NCI-H2081 treated with DMSO at 0.1 percent for 48 hours (cell line): ENCODE results near the gene CASK.

Source experiments
- DNase-seq: peaks from one replicate; lab custom pipeline; 2025; lab: John Stamatoyannopoulos, UW

CASK gene

DNA sequence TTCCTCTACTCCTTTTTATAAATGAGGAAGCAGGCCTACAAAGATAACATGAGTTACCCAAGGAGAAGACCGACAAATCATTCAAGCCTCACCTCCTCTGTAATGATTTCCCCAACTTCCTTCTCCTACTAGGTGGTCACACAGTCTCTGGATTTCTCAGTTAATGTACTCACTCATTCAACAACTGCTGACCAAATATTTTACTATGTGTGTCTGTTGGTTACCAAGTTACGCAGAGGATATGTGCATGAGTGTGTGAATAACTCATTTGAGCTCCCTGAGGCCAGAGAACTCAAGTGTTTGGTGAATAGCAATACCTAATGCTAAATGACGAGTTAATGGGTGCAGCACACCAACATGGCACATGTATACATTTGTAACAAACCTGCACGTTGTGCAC lies 10.4 kb downstream of the CASK start:
- DNase-seq: no peak

DNA sequence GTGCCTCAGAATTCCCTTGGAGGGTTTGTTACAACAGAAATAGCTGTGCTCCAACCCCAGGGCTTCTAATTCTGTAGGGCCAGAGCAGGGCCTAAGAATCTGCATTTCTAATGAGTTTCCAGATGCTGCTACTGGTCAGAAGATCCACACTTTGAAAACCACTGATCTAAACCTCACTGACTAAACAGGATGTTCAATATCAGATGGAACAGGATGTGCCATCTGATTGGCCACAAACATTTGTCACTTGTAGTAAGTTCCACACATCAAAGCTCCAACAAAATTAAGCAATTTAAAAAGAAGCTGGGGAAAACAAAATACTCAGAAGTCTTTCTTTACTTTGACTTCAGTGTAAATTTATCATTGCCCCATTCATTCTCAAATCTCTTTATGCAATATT lies 14.3 kb downstream of the CASK start:
- DNase-seq: no peak

DNA sequence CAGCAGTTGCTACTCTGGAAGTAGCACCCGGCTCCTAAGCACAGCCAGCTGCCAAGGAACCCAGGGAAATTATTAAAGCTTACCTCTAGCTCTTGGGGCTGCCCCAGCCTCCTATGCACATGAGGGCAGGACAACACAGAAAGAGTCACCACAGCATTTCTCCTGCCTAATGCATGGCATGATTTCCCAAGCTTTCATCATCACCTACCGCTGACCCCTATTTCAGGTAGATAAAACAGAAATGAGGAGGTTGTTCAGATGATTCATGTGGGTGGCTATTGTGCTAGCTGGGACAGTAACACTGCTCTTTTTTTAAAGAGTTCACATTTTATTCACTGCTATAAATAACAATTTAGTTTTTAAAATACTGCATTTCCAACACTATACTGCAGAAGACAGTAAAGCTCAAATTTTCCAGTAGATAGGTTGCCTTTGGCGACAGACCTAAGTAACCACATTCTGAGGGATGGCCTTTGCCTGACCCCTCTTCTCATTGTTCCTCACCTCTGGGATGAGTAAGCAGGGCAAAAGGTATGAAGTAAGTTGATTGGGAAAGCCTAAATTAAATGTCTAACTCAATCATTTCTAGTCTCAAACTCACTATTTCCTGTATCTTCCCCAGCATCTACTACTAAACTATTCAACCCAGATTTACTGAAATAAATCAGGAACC lies 16.7 kb downstream of the CASK start:
- no peak for DNase-seq

DNA sequence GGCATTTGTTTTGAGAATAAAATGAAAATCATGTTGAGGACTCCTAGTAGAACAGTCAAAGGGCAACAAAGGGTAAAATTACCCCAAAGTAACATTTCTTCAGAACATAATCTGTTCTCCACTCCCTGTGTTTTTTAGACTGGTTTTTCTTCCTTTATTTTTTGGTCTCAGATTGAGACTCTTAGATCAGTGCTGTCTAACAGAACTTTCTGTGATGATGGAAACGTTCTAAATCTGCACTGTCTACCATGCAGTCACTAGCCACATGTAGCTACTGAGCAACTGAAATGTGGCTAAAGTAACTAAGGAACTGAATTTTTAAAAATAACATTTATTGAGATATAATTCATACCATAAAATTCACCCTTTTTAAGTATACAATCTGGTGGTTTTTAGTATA lies 19.8 kb downstream of the CASK start:
- no peak for DNase-seq

DNA sequence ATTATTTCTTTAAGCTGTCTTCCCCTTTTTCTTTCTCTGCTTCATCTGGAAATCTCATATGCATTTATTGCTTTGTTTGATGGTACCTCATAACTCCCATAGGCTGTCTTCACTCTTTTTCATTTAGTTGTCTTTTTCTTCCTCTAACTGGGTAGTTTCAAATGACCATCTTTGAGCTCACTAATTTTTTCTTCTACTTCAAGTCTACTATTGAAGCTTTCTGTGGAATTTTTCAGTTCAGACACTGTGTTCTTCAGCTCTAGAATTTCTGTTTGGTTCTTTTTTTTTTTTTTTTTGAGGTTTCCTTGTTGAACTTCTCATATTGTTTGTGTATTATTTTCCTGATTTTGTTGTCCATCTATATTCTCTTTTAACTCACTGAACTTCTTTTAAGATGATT lies 23.0 kb downstream of the CASK start:
- DNase-seq: no peak

DNA sequence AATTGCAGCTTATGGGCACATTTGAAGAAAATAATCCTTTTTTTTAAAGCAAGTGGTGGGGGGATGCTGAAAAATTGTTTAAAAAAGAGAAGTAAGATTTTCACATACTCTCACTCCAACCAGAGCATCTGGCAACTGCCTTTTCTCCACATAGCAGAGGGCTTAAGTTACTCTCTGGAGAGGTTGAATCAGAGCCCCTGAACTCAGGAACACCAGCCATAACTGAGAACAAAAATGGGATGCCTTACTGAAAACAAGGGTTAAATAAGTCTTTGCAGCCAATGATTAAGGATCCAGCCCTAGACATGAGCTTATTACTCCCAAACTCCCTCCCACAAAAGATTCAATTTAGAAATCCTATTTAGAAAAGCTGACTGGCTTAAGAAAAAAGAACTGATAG lies 27.5 kb downstream of the CASK start:
- DNase-seq: no peak

DNA sequence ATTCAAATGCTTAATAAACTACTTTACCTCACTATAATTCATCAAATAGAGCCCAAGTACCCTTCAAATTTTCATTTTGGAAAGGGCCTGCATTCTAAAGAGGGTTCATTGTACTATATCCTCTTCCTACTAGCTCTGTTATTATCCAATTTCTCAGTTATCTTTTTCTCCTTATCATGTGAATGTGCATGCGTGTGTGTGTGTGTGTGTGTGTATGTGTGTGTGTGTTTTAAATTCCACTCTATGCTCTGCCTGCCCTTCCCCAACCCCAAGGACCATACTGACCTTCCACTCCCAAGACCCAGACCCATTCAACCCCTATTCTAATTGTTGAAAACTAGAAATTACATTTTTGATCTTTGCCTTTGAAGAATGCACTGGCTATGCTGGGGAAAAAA lies 33.3 kb downstream of the CASK start:
- no peak for DNase-seq

DNA sequence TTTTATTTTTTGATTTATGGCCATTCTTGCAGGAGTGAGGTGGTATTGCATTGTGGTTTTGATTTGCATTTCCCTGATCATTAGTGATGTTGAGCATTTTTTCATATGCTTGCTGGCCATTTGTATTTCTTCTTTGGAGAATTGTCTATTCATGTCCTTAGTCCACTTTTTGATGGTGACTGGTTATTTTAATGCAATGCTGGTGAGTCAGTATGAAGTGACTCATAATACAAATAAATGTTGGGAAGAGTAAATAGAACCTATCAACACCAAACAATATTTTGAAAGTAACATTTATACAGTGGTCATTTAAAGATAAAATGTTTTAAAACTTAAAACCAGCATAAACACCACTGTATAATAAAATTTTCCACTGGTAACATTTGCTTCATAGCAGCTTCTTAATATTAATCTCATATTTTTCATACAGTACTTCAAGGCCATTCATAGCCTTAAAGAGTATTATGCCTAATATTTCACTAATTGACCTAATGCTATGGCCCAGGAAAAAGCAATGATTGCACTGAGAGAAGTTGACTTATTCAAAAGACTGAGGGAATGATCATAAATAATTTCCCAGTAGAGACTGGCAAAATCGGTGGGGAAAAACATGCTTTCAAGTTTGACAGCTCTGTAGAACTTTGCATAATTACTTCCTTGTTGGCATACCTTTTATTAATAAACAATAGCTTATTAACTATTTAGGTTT lies 33.9 kb downstream of the CASK start:
- DNase-seq: no peak

DNA sequence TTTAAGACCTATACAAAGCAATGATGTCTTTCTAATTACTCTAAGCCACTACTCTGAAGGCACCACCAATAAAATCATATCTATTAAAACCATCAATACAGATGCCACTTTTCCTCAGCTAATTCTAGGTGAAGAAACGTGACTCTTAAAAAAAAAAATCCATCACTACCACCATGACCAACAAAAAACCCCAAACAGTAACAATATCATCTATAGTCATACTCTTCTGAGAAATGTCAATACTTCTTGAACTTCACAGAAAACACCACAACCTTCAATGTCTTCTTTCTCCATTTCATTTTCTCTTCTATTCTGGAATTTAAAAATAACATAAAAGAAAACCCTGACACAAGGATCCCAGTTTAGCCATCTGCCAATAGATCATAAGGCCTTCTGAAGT lies 35.7 kb downstream of the CASK start:
- DNase-seq: no peak

DNA sequence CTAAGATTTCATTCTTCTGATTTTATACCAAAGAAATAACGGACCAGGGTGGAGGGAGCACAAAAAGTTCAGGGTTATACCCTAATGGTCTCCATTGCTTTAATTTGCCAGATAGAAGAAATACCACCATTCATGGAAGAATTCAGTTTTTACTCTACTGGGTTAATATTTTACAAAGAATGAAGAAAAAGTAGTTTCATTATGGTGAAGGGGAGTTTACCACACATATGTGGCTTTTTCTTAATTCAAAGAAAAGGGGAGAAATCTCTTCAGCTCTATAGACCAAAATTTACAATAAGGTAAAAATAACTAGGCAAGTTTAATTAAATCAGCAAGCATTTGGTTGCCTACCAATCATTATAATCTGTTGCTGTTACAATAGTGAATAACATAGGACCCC lies 37.6 kb downstream of the CASK start:
- DNase-seq: no peak

DNA sequence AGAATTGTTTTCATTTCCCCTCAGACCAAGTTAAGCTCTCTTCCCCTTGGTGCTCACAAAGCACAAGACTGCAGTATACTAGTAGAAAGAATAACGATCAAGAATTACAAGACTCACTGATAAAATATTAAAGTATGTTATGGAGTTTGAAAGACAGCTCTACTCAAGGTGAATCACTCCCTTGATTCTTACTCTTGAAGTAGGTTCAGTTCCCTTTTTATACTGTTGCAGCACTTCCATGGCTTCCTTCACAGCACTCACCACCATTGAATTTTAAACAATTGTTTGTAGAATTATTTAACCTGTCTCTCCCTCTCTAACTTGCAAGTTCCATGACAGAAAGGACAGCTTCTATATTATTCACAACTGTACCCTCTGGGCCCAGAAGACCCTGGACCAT lies 42.2 kb downstream of the CASK start:
- DNase-seq: no peak

DNA sequence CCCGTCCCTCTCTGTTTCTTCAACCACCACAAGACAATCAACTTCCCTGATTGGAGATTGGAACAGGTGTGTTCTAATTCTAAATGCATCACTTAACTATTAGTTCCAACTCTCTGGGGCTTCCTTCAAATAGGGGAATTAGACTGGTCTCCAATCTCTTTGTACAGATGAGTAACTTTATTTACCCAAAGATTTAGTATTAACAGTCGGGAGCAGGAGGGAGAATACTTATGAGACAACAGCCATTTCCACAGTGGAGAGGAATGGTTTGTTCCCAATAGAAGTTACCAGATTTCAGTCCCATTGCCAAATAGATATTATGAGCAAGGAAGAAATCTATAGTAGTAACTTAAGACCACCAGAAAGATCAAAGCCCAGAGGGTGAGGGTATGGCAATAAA lies 46.2 kb downstream of the CASK start:
- no peak for DNase-seq

DNA sequence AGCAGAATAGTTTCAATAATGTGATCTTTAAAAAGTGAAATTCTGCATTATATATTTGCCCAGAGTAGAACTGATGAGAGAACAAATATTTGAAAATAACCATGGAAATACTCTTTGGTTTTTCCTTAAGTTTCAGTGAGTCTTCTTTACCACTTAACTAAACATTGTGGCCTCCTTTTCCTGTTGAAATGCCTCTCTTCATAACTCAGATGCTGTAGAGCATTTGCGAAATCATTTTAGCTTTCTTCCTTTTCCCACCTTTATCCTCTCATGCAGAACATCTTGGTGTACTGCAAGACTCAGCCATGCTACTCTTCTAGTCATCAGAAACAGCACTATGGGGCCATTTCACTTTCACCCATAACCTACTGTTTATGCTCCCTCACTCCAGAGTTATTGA lies 48.2 kb downstream of the CASK start:
- DNase-seq: no peak

DNA sequence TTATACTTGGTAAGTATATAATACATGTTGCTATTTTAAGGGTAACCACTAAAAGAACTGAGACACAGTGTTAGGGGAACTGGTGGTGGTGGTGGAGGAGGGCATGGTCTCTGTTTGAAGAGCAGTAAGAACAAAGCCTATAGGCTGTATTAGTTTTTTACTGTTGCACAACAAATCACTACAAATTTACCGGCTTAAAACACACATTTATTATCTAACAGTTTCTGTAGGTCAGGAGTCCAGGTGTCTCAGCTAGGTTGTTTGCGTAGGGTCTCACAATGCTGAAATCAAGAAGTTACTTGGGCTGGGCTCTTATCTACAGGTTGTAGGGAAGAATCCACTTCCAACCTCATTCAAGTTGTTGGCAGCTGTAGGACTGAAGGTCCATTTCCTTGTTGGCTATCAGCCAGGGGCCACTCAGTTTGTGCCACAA lies 52.6 kb downstream of the CASK start:
- no peak for DNase-seq

DNA sequence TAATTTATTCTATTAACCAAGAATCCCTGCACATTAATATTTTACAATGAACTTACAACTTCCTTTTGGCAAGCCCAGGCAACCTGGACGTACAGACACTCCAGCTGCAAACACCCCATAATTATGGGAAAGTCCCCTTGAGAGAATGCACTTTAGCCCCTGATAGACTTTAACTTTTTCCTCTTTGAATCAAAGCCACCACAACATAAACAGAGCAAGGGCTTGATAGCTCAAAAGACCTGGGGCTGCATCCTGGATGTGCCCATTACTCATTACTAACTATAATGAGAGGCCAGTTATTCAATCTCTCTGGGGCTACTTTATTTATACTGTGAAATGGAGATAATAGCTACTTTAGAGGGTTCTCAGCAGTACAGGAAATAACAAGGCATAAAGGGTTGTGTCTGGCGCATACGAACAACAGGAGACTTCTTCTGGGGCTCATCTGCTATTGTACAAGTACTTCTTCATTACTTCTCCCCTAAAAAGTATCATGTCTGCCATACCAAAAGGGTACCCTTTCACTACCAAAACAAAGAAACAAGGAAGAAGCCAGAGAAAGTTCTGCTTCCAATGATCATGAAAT lies 54.9 kb downstream of the CASK start:
- DNase-seq: no peak

DNA sequence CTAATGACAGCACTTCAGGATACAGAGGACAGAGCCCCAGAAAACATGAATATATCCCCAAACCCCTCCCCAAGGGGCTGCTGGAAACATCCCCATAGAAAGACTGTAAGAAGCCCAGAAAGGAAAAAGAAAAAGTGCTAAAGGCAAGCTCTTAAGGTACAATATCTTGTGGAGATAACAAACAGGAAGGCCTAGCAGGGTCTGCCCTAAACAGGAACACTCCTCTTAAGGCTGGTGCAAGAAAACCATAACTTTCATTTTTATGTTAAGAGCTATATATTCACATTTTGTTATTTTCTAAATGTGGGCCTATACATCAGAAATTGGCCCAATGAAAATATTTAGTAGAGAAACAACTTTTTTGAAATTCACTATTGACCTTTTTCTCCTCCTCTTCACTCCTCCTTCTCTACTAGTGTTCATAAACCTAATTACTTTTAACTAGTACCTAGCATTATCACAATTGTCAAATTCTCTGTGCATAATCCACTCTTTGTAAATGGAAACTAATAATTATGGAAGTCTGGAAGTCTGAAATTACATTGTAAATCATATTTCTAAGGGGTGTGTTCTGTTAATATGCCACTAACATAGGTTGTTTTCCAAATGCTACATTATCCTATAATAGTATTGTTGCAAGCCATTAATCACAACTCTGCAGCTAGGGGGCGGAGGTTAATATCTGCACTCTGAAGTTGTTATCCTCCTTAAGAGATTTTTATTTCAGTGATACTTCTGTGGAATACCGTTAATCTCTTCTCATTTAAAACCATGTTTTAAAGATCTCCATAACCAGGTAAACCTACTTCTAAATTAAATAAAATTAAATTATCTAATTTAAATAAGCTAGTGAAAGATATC lies 59.8 kb downstream of the CASK start:
- no peak for DNase-seq

DNA sequence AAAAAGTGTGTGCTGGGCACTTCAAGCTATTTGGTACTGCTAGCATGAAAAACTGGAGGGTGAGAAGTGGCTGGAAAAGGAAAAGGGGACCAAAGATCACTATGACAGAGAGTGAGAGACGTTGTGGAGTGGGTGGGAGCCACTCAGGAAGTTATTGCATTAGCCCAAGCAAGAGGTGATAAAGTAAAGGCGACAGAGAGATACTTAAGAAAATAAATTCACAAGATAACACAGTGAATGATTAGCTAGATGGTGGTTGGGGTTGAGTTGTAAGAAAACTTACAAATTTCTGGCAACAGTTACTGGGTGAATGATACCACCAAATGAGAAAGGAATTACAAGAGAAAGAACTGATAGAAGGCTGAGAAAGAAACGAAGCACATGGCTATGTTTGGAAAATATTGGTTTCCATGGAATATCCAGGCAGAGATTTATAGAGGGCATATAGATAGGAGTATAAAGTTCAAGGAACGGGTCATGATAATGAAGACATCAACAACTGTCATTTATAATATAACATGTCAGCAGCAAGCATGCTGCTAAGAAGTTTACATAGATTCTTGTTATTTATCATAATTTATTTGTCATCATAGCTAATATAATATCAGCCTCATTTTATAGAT lies 60.7 kb downstream of the CASK start:
- DNase-seq: no peak

DNA sequence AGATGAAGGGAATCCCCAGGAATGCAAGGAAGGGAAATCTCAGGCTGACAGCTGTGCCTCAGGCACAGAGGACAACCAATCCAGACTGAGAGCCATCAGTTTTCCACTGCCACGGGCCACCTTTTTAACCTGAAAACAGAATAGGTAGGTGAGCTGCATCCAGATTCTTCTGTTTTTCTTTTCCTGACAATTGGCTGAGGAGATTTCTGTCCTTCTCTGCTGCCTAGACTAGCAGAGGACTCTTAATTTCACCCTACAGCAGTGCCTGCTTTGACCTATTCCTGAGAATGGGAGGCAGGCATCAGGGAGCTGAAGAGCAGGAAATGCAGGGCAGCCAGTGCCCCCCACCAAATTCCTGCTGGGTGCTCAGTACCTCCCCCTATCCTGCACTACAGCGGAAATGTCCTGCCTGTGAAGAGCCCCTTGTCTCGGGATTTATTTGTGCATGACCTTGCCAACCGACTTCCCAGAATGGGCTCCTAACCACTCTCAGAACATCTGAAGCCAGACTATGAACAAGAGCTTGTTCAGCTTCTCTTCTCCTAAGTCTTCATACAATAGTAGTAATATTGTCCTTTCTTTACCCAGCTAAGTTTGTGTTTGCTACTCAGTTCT lies 65.1 kb downstream of the CASK start:
- no peak for DNase-seq

DNA sequence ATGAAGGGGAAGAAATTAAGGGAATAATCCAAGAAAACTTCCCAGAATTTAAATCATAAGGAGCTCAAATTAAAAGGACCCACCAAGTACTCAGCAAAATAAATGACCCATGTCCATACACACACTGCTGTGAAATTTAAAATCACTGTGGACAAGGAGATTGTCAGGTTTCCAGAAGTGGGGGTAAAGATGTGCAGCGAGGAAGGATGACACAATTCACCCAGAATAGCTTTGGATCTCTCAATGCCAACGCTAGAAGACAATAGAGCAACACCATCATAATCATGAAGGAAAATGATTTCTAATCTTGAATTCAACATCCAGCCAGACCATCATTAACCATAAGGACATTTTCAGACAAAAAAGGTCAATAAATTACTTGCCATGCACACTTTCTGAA lies 65.7 kb downstream of the CASK start:
- DNase-seq: no peak

DNA sequence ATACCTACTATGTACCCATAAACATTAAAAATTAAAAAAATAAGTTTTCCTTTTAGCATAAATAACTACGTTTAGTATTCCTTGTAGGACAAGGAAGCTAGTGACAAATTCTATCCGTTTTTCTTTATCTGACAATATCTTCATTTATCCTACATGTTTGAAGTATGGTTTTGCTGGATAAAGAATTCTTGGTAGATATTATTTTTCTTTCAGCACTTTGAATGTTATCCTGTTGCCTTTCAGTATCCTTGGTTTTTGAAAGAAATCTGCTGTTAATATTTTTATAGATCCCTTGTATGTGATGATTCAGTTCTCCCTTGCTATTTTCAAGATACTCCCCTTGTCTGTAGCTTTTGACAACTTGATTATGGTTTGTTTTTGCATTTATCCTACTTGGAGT lies 76.6 kb downstream of the CASK start:
- DNase-seq: no peak

DNA sequence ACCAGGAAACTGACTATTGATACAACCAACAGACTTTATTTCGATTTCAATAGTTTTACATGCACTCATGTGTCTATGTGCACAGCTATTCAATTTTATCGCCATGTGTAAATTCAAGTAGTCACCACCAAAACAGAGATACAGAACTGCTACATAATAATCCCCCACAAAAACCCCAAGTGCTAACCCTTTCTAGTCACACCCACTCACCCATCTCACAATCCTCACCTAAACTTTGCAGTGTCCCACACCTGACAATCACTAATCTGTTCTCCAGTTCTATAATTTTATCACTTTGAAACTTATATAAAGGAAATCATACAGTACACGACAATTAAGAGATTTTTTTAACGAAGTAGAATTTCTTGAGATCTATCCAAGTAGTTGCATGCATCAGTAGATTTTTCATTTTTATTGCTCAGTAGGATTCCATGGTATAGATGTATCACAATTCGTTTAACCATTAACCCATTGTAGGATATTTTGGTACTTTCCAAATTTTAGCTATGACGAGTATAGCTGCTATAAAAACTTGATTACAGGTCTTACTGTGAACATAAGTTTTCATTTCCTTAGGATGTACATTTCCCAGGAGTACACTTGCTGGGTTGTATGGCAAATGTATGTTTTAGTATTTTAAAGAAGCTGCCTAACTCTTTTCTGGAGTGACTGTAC lies 85.9 kb downstream of the CASK start:
- no peak for DNase-seq
